ENCODE measurements around the gene DICER1. TPM values are rescaled to one million over a fixed set of nuclear protein-coding genes. Genes with fewer than 3 reads are reported as not detected.

The DICER1 gene
- total RNA-seq, 1 donor from 2014 or later = 70.0 TPM

DNA sequence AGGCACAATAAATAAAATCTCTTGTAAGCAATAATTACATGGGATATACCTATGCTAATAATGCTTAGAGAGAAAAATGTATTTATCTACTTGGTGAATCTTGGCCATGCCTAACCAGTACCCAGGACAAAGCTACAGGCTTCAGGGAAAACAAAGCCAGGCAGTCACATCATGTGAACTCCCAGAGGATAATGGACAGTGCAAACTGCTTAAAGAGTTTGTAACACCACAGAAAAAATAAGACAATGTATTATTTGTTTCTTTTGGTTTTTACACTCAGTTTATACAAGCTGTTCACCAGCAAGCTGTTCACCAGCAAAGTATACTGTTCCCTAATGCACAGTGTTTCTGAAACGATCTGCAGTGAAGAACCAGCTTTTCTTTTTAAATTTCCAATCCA lies 38.0 kb downstream of the DICER1 start:
- no peak for TF ChIP-seq EZH2phosphoT487 (IDR thresholded peaks at IDR 0.05)
- TF ChIP-seq, protein P1, sequence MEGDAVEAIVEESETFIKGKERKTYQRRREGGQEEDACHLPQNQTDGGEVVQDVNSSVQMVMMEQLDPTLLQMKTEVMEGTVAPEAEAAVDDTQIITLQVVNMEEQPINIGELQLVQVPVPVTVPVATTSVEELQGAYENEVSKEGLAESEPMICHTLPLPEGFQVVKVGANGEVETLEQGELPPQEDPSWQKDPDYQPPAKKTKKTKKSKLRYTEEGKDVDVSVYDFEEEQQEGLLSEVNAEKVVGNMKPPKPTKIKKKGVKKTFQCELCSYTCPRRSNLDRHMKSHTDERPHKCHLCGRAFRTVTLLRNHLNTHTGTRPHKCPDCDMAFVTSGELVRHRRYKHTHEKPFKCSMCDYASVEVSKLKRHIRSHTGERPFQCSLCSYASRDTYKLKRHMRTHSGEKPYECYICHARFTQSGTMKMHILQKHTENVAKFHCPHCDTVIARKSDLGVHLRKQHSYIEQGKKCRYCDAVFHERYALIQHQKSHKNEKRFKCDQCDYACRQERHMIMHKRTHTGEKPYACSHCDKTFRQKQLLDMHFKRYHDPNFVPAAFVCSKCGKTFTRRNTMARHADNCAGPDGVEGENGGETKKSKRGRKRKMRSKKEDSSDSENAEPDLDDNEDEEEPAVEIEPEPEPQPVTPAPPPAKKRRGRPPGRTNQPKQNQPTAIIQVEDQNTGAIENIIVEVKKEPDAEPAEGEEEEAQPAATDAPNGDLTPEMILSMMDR (IDR thresholded peaks at IDR 0.05) = no peak
- TF ChIP-seq EZH2 (IDR thresholded peaks at IDR 0.05) = no peak
- Mint-ChIP-seq H3K27me3 (ENCODE audit: insufficient read depth, low read depth) (peaks cover 2% of the 10 kb centered on the region), H3K36me3 (peaks cover 43% of the 10 kb centered on the region), H3K9me3 (no peaks in the 10 kb centered on the region), H3K4me3 (no peak overlapping the region), H3K27ac (no peak overlapping the region), H3K4me1 (peaks cover 32% of the 10 kb centered on the region)
- Histone ChIP-seq H3K4me1 (peaks cover 28% of the 10 kb centered on the region), H3K9ac (no peak overlapping the region), H3K79me2 (ENCODE audit: low read depth) (peaks cover 5% of the 10 kb centered on the region), H2AFZ (replicated peaks) (no peak overlapping the region), H3K4me3 (no peak overlapping the region), H3K36me3 (peaks cover 16% of the 10 kb centered on the region), H4K20me1 (ENCODE audit: low read depth) (peaks cover 5% of the 10 kb centered on the region), H3K9me3 (ENCODE audit: low read depth) (no peaks in the 10 kb centered on the region), H3K4me2 (no peak overlapping the region), H3K27ac (no peak overlapping the region), H3K27me3 (no peaks in the 10 kb centered on the region), H3F3A (ENCODE audit: low read depth) (no peaks in the 10 kb centered on the region)
- peak; percentile 33 for DNase-seq (ENCODE audit: low spot score)

DNA sequence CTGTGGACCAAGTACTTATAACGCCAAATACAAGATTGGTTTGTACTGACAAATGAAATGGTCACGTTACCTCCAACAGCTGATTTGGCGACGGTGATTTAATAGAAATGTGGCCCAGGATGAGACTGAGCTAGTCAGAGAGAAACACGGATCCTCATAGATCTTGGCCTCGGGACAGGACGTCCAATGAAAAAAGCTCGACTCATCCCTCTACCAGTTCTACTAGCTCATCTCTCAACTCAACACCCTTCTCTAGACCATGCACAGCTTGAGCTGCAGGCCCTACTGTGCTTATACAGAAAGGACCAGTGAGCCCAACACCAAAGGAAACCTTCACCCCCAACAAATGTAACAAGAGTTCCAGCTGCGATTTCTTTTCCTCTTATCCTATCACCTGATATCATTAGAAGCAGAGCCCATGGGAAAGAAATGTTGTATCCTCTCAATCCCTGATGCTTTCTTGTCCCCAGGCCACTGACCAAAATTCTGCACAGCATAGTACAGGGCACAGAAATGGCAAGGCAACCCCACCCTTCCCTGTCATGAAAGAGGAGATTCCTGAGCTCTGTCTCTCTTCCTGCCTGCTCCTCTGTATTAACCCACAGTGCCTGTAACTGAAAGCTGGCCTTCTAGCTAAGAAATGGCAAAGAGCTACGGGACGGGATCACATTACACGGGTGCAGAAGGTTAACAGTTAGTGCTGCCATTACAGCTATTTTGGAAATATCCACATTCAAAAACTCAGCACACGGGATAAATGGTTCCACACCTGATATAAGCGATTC lies 39.2 kb downstream of the DICER1 start:
- H3K36me3 ChIP-seq = peaks cover 16% of the 10 kb centered on the region
- H3K36me3 Mint-ChIP-seq = peaks cover 41% of the 10 kb centered on the region
- H3K4me1 Mint-ChIP-seq = peaks cover 27% of the 10 kb centered on the region
- H3K27ac ChIP-seq = no peak overlapping the region
- H3K4me2 ChIP-seq = peak overlapping the region; percentile 3
- H3K9me3 Mint-ChIP-seq = no peaks in the 10 kb centered on the region
- H3K4me3 Mint-ChIP-seq = no peak overlapping the region
- H4K20me1 ChIP-seq (ENCODE audit: low read depth) = peaks cover 8% of the 10 kb centered on the region
- H3K4me1 ChIP-seq = peaks cover 28% of the 10 kb centered on the region
- peaks cover 5% of the 10 kb centered on the region for H3K79me2 ChIP-seq (ENCODE audit: low read depth)
- no peak overlapping the region for H2AFZ ChIP-seq (replicated peaks)
- DNase-seq (ENCODE audit: low spot score) = no peak
- no peaks in the 10 kb centered on the region for H3F3A ChIP-seq (ENCODE audit: low read depth)
- H3K9me3 ChIP-seq (ENCODE audit: low read depth) = no peaks in the 10 kb centered on the region
- peak overlapping the region; percentile 61 for H3K27ac Mint-ChIP-seq
- no peak overlapping the region for H3K9ac ChIP-seq
- no peaks in the 10 kb centered on the region for H3K27me3 ChIP-seq
- no peak overlapping the region for H3K4me3 ChIP-seq
- H3K27me3 Mint-ChIP-seq (ENCODE audit: insufficient read depth, low read depth) = no peaks in the 10 kb centered on the region
- TF ChIP-seq EZH2phosphoT487 (IDR thresholded peaks at IDR 0.05) (no peak), EZH2 (IDR thresholded peaks at IDR 0.05) (no peak)
- TF ChIP-seq, protein P1 (IDR thresholded peaks at IDR 0.05) = no peak

DNA sequence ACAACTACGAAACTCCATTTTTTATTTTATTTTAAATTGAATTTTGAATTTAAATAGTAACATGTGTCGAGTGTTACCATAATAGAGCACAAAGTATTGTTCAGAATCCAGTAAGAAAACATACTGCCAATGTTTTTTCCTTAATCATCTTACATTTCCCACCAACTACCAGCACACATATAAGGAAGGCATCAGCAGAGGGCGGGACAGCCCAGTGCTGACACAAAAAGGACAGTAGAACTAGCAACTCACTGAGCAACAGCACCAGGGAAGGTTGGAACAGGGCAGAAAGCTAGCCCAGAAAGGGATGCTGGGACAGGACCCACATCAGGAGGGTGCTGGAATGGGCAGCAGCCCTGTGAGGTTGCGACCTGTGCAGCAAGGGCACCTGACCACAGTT lies 43.9 kb downstream of the DICER1 start:
- Mint-ChIP-seq H3K4me1 (peaks cover 8% of the 10 kb centered on the region), H3K9me3 (no peaks in the 10 kb centered on the region), H3K4me3 (no peak overlapping the region), H3K27ac (no peak overlapping the region), H3K27me3 (ENCODE audit: insufficient read depth, low read depth) (no peaks in the 10 kb centered on the region), H3K36me3 (peaks cover 47% of the 10 kb centered on the region)
- H3K4me2 ChIP-seq = no peak overlapping the region
- no peaks in the 10 kb centered on the region for H3K79me2 ChIP-seq (ENCODE audit: low read depth)
- H3K4me3 ChIP-seq = no peak overlapping the region
- H3F3A ChIP-seq (ENCODE audit: low read depth) = no peaks in the 10 kb centered on the region
- no peak overlapping the region for H3K27ac ChIP-seq
- no peak overlapping the region for H3K9ac ChIP-seq
- H4K20me1 ChIP-seq (ENCODE audit: low read depth) = peaks cover 8% of the 10 kb centered on the region
- H3K36me3 ChIP-seq = peaks cover 26% of the 10 kb centered on the region
- H3K4me1 ChIP-seq = peaks cover 5% of the 10 kb centered on the region
- H2AFZ ChIP-seq (replicated peaks) = no peak overlapping the region
- no peaks in the 10 kb centered on the region for H3K9me3 ChIP-seq (ENCODE audit: low read depth)
- DNase-seq (ENCODE audit: low spot score) = no peak
- H3K27me3 ChIP-seq = no peaks in the 10 kb centered on the region
- TF ChIP-seq EZH2 (IDR thresholded peaks at IDR 0.05) = no peak
- TF ChIP-seq, protein P1 (IDR thresholded peaks at IDR 0.05) = no peak
- TF ChIP-seq EZH2phosphoT487 (IDR thresholded peaks at IDR 0.05) = no peak

Measured in neural progenitor cell (in vitro differentiated cells).